SK-N-MC (cell line): Measurements from ENCODE around the gene ARHGAP24.

Experiments used
- EZH2 ChIP-seq: fragments of 200-600 bp; sonication (generic); IDR thresholded peaks from one replicate; pipeline ENCODE4 v1.6.1; 2017; ENCODE audit warnings: antibody characterized with exemption
- FOXP2 ChIP-seq: optimal IDR thresholded peaks from 2 replicates; pipeline ENCODE3; 2011; ENCODE audit warnings: mild to moderate bottlenecking, moderate library complexity; ENCODE audit not compliant: insufficient read depth; ENCODE audit errors: extremely low read length, control extremely low read depth
- POLR2AphosphoS5 ChIP-seq: IDR thresholded peaks from 2 replicates; pipeline ENCODE4 v1.6.1; 2012; ENCODE audit warnings: mild to moderate bottlenecking, low read depth, low read length, borderline replicate concordance

DNA sequence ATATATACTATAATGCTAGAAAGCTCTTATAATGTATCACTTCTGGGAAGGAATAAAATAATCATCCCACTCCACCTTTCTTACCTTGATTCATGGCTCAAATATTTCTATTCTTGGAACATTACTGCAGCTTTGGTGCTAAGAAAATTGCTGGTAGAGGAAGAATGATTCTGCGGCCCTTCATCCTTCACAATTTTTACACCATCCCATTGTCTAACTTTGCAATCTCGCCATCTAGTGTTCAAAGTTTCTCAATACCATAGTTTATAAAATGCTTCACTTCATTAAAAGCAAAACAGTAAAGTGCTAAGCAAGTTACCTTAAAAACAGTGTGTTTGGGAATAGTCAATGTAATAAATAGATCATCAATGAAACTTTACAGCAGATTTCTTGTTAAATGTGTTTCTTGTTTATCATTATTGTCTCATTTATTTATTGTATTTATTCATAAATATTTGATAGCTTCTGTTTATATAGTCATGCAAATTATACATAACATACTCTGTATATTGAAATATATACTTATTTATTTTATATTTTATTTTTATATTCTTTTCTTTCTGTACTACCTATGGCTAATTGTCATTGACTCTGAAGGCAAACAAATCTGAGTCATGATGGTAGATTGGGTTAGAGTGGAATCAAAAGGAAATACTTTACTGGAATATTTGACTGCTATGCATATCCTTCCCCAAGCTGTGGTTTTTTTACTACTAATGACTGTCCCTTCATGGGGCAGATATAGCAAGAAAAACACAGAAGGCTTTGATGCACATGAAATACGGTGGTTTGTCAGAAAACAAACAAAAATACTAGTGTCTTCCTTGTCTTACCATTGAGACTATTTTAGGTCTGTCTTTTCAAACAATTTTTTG is 494.2 kb downstream of the ARHGAP24 start:
- TF ChIP-seq POLR2AphosphoS5, result no peak
- TF ChIP-seq EZH2, result no peak
- TF ChIP-seq FOXP2, result no peak
